ENCODE measurements around the gene SMIM43.
"Not testable (repeated sequence)": the region's sequence is repeated elsewhere in the genome, so short reads cannot be mapped to it uniquely, and the experiment has no call there.

SMIM43 gene

GRCh38 chr4:121736735-121737351, 28.1 kb downstream of the SMIM43 start:
- DNase-seq (ENCODE audit: low read depth), result no peak

DNA sequence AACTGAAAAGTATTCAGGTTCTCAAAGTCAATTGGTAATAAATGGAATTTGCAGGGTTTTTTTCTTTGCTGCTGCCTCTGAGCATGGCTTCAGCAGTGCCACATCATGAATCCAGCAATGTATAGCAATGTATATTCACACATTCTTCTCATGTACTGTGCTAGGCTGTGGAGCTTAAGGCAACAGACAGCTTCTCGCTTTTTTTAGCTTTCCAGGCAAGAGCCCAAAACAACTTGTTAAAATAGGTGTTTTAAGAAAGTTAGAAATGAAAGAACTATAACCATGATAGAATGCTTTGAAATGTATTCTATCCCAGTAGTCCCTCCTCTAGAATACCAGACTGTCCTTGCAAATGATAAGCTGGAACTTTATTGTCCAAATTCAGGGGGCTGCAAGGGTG, 30.4 kb downstream of the SMIM43 start:
- DNase-seq (ENCODE audit: low read depth), result no peak

DNA sequence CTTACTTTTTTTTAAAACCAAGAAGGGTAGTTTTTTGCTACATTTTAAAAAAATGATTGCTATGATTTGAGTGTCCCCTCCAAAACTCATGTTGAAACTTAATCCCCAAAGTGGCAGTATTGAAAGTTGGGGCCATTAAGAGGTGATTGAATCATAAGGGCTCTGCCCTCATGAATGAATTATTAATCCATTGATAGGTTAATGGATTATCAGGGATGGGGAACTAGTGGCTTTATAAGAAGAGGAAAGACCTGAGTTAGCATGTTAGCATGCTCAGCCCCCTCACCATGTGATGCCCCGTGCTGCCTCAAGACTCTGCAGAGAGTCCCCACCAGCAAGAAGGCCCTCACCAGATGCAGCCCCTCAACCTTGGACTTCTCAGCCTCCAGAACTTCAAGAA, 31.0 kb downstream of the SMIM43 start:
- DNase-seq (ENCODE audit: low read depth), result no peak

- not testable (repeated sequence) for DNase-seq (ENCODE audit: low read depth)
Observed at GRCh38 chr4:121729753-121730152, 35.2 kb downstream of the SMIM43 start.

GRCh38 chr4:121728798-121729226, 36.2 kb downstream of the SMIM43 start:
- no peak for DNase-seq (ENCODE audit: low read depth)

GRCh38 chr4:121728066-121728465, 36.9 kb downstream of the SMIM43 start:
- DNase-seq (ENCODE audit: low read depth), result no peak

DNA sequence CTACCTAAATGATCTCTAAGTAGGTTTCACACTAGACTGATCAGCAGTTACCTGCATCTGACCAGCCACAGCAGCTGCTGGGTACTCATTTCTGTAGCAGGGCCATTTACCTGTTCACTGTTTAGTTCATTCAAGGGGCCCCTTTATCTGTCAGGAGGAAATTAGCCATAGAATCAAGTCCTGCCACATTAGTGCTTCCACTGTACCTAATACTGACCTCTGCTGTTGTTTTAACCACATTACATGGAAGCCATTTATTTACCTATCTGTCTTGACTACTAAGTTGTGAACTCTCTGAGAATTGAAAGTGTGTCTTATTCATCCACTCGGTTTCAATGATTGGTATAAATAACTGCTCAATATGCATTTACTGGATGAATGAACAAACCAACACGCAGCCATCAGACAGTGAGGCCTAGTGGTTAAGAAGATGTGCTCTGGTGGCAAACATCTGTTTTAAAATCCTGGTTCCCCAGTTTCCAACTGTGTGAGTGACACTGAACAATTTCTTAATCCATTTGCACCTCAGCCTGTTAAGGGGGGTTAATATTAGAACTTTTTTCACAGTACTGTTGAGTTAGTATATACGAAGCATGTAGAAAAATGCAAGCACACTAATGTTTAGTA, 38.2 kb downstream of the SMIM43 start:
- no peak for DNase-seq (ENCODE audit: low read depth)

DNA sequence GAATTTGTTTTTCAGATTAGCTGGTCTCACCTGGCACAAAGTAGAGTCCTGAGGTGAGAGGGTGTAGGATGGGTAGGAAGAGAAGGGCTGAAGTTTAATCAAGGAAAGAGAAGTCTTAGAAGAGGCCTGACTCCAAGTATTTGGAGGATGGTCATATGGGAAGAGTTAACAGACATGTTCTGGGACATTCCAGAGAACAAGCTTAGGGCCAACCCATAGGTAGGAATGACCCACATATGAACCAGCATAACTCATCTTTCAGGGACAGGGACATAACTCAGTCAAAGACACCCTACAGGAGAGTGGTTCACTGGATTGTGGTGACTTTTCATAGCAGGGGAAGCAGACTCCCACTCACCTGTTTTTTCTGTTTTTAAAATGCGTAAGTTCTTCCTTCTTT, 40.3 kb downstream of the SMIM43 start:
- DNase-seq (ENCODE audit: low read depth), result no peak

- no peak for DNase-seq (ENCODE audit: low read depth)
Observed at GRCh38 chr4:121721700-121722099, 43.3 kb downstream of the SMIM43 start.

DNA sequence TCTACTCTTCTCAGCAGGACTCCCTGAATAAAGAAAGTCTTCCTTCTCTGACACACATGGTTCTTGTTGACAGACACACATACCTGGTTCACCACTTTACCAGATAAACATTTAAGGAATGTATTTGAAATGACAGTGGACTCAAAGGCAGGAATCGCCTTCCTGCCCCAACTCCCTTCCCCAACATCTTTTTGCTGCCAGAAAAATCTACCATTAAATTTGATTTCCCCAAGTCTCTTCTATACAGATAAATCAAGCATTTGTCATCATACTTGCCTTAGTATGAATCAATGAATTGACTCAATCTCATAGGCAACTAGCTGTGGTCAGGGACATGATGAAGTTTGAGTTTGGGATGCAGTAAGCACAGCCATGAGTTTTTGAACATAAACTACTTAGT, 44.9 kb downstream of the SMIM43 start:
- DNase-seq (ENCODE audit: low read depth), result no peak

GRCh38 chr4:121717680-121718237, 47.2 kb downstream of the SMIM43 start:
- DNase-seq (ENCODE audit: low read depth), result no peak

DNA sequence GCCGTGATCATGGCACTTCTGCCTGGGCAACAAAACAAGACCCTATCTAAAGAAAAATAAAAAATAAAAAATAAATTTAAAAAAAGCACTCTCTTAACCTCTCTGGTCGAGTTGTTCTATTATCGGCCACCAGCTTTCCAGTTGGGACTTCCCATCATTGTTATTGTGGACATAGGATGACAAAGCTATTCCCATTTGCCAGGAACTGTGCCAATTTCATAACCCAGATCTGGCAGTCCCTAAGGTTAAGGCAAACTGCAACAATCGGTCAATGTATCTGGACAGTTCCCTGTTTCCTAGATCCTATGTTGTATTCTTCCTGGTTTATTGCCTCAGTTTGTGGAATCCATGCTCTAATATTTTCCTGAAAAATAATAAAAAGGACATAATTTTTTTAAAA, 50.4 kb downstream of the SMIM43 start:
- no peak for DNase-seq (ENCODE audit: low read depth)

- DNase-seq (ENCODE audit: low read depth), result no peak
Observed at GRCh38 chr4:121712783-121713182, 52.2 kb downstream of the SMIM43 start.

DNA sequence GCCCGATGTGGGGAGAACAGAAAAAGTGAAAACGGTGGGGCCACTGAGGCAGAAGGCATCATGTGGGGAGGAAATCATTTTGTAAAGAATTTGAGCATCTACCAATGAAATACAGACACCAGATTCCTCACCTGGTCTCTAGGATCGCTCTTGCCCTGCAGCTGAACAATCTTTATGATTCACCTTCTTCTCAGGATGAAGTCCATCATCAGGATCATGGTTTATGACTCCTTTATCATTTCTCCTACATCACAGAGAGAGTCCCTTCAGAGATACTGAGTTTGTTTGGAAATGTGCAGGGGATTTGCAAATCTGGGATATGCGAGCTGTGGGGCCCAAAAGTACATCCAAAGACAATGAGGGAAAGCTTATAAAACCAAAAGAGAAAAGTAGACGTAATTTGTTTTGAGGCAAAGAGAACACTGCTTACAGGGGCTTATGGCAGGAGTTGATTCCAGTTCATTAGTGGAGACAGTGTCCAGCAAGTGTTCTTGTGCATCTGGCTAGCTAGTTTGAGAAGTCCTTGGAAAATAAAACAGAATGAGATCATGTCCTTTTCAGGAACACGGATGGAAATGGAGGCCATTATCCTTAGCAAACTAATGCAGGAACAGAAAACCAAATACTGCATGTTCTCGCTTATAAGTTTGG, 52.8 kb downstream of the SMIM43 start:
- no peak for DNase-seq (ENCODE audit: low read depth)

GRCh38 chr4:121711263-121712000, 53.5 kb downstream of the SMIM43 start:
- no peak for DNase-seq (ENCODE audit: low read depth)

DNA sequence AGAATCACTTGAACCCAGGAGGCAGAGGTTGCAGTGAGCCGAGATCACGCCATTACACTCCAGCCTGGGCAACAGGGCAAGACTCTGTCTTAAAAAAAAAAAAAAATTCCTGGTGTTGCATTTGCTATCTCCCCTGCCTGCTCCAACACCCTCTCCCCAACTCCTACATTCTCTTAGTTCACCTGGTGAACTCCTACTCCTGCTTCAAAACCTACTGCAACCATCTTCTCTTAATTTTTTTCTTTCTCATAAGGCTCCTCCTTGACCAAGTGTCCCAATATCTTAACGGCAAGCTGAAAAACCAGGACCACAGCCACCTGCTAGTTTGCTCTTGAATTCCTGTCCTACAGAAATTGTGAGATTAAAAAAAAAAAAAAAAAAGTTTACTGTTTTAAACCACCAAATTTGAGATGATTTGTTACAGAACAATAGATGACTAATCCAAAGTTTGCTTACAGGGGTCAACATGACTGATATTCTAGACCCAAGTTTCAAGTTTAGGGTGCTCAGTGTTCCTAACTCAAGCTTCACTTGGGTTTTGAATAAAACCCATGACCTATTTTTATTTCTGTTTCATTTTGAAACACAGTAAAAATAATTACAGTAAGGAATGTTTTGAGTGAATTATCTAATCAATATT, 55.1 kb downstream of the SMIM43 start:
- DNase-seq (ENCODE audit: low read depth), result no peak
